T-helper 22 cell (primary cell): ENCODE results near the gene ZFHX3.

Experiments
- DNase-seq: peaks from one replicate; pipeline ENCODE4 v3.0.0-alpha.2; 2020; ENCODE audit warnings: low read depth

ZFHX3 gene

GRCh38 chr16:72896485-72897118, 151.3 kb downstream of the ZFHX3 start:
- no peak for DNase-seq

GRCh38 chr16:72895951-72896350, 152.0 kb downstream of the ZFHX3 start:
- DNase-seq: no peak

GRCh38 chr16:72894293-72895151, 153.4 kb downstream of the ZFHX3 start:
- no peak for DNase-seq

DNA sequence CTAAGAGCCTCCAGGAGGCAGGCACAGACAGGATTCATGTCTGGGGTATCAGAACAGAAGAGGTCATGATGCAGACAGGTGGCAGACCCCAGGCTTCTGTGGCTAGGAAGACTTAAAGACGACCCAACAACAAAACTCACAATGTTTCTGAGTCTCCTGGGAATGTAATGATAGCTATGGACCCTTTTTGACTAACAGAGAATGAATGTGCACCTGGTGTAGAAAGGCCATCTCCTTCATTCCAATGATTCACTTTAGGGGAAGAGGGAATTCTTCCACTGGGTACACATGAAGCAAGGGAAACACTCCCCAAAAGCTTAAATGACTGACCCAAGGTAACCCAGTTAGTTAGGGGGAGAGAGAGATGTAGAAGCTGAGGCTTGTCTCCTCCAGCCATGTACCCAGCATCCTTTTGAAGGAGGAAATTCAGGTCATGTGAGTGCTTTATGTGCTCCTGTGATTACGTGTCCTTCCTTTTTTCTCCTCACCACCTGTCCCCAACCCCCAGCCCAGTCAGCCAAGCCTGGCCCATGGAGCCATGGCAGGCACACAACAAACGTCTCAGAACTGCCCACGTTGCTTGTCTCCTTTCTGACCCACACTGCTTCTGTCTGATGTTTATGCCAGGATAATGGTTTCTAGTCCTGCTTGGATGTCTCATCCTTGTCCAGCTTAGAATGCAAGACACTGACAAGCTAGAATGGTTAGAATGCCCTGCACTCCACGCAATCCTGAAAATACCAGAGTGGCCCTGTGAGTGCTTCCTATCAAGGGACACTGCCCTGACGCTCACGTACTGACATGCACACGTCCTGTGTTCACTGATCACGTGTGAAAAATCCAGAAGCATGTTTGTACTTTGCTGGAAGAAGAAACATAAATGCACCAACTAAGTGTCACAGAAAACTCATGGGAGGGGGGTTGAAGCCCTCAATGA, 156.4 kb downstream of the ZFHX3 start:
- no peak for DNase-seq

- no peak for DNase-seq
These were observed 157.3 kb downstream of the ZFHX3 start for GRCh38 chr16:72890587-72890986.

DNA sequence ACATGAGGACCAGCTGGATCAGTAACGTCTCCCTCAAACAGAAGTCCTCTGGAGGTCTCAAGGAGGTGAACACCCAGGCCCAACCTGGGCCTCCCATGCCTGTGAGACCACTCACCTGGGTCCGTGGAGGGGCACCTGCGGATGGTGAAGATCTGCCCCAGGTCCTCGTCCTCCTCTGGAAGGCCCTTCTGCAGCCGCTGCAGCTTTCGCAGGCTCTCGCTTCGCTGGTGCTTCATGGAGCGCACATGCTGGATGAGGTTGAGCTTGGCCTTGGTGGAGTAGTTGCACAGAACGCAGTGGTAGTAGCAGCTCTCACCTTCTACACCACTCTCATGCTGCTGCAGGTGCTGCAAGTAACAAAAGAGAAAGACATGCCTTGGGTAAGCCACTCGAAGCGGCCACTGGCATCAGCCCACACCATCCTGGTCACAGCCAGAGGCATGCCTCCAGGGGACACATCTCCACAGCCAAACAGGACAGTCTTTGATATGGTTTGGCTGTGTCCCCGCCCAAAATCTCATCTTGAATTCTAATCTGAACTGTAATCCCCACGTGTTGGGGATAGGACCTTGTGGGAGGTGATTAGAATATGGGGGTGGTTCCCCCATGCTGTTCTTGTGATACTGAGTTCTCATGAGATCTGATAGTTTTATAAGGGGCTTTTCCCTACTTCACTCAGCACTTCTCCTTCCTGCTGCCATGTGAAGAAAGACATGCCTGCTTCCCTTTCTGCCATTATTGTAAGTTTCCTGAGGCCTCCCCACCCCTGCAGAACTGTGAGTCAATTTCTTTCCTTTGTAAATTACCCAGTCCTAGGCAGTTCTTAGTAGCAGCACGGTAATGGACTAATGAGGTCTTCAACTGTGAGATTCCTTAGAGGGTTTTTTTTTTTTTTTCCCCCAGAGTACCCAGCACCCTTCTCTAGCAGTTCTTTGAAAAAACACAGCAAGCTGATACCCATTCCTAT, 158.0 kb downstream of the ZFHX3 start:
- no peak for DNase-seq

DNA sequence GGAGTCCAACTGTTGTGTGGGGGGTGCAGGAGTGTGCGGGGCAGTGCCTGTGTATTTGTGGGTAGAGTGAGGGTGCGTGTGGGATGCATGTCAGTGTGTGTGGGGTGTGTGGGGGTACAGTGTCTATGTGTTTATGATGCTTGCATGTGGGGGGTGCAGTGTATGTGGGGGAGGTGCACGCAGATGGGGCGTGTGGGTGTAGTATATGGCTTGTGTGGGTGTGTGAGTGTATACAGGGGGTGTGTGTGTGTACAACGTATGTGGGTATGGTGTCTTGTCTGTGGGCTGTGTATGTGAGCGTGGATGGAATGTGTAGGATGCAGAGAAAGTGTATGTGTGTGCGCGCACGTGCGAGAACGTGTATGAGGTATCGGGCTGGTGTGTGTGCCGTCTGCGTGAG, 160.4 kb downstream of the ZFHX3 start:
- DNase-seq: no peak

DNA sequence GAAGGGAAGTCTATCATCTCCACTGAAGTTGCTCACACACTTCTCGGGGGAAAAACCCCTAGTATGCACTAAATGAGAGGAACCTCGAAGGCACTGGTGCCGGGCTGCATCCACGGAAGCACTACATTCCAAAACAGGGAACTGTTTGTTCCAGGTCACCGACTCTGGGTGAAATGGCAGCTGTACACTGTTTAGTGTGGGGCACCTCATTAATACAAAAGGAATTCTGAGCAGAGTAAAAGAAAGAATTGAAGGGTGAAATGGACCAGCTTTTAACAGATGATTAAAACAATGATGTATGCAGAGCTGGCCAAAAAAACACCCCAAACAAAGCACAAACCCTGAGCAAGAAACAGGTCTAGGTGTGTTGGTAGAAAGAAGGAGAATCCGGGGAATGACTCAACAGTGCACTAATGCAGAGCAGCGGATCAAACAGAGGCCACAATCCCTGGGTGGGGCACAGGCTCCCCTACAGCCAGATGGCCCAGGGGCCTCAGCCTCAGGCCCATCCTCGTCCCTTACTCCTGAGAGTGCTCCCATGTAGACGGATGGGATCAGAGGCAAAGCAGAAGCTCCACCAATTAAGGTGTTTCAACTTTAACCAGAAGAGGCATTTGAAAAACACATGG, 161.5 kb downstream of the ZFHX3 start:
- no peak for DNase-seq

- DNase-seq: no peak
These were observed 163.4 kb downstream of the ZFHX3 start for GRCh38 chr16:72884573-72884972.

GRCh38 chr16:72884037-72884436, 163.9 kb downstream of the ZFHX3 start:
- no peak for DNase-seq

DNA sequence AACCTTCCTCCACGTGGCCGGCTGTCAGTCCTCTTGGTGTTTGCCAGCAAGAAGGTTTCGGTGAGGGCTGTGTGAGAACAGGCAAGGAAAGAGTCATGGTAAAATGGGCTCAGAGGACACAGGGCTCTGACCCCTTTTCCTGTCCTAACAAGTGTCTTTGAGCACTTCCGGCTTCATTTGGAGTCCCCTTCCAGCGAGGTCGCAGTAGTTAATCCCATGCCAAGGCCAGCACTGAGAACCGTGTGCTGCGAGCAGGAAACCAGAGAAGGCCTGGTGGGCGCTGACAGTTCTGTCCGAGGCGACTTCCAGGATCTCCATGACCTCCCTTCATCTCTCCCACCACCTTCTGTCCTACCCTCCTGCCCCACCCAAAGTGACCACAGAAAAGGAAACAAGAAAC, 168.1 kb downstream of the ZFHX3 start:
- no peak for DNase-seq

DNA sequence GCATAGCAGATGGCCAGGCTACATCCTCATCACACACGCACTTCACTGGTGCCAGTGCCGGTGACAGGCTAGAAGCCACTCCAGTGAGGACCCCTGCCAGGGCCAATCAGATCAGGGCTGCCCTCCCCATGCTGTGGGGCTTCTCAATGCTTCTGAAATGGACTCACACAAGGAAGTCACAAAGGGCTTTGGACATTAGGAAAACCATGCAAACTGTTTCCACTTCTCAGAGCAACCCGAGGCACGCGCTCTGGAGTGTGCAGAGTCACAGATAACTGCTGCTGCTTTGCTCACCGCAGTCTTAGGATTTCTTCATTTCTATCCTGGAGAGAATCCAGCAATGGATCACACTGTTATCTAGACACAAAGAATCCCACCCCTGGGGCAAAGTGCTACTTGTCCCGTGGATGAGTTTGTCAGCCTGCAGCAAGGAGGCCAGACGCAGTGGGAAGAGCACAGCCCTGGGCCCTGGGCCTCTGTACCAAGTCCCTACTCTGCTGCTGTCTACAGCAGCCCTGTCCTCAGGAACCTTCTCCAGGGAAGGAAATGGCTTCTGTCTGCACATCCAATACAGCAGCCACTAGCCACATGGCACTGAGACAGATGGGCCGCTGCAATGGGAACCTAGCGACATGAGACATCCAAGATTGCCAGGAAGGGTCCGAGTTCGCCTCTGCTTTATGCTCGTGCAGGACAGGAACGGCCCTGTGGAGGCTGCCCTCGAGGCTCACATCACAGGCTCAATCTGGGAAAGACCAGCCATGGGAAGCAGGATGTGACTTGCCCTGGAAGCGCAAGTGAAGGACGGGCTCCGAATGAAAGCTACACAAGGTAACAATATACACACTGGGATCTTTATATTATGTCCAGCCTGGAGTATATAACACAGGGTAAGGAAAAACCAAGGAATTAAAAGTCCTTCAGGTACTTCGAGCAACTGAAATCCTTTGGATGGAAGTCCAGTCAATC, 169.3 kb downstream of the ZFHX3 start:
- DNase-seq: no peak

DNA sequence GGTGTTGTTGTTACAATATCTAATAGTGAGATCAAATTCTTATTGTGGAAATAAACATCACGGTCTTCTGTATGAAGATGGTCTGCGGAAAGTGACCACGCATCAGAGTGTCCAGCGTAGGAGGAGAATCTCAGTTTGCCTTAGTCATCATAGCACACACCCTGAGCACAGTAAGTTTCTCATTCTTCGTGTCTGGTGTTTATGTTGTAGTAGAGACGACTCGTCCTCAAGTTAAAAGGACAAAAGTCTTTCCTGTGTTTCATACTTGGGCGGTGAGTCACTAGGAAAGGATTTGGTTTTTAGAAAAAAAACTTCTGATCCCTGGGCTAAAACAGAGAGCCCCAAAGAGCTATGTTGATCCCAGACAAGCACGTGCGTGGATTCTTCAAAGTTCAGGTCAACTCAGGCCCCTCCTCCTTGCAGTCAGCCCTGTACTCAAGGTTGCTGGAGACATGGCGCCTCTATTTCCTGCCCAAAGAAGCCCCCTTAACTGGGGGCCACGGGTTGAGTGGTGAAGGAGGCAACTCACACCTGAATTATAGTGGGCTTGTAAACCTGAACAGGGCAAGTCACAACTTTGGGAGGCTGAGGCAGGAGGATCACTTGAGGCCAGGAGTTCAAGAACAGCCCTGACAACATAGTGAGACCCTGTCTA, 170.4 kb downstream of the ZFHX3 start:
- no peak for DNase-seq

DNA sequence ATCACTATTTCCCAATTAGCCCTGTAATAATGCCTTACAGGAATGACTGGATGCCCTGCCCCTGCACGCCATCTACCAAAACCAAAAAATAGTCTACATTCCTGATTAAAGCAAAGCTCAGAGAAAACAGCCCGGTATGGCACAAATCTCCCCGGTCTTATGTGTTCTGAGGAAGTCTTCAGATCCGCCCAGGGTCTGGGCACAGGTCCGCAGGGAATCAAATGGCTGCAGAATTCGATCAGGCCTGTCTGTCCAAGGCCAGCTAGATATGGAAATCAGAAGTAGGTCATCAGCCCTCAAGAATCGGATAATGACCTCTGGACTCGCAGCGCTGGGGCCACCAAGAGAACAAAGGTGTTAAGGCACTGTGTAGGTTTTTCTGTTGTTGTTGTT, 171.0 kb downstream of the ZFHX3 start:
- DNase-seq: no peak

GRCh38 chr16:72876221-72876620, 171.7 kb downstream of the ZFHX3 start:
- DNase-seq: no peak

DNA sequence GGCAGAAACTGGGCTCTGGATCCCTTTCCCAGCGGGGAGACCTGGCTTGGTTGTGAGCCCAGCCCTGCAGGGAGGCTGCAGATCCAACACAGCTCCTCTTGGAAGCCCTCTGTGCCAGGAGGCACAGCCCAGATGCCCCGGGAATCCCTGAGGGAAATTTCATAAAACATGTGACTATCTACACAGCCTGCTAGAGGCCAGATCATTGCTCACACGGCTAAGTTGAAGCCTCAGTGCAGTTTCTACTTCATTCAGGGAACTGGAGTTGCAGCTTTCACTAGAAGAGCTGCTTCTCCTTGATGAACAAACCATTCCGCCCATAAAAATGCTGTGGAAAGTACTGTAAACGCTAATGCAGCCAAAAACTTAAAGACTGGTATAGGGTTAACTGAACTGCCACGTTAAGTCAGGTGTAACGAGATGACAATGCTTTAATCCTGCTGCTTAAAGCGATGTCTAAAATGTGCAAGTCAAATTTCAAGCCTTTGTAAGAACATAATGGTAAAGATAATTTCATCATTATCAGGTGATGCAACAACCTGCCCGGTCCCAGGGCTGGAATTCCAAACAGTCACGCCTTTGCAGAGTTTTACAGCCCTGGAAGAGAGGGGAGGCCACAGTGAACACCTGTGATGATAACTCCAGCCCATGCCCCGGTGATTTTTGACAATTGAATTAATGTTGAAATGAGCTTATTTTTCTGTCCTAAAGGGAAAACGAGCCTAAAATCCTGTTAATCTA, 172.5 kb downstream of the ZFHX3 start:
- DNase-seq: no peak

- DNase-seq: no peak
These were observed 174.1 kb downstream of the ZFHX3 start for GRCh38 chr16:72873853-72874252.

GRCh38 chr16:72873044-72873443, 174.9 kb downstream of the ZFHX3 start:
- DNase-seq: no peak
